Parathyroid adenoma (tissue), 2 donors: ENCODE results near the gene OTOR.

Experiments
- H2AFZ ChIP-seq: fragments of 300-600 bp; sonication (generic); one replicate; pipeline ENCODE4 v1.7.0; 2017; ENCODE audit warnings: antibody characterized with exemption, mild to moderate bottlenecking
- H3K27ac ChIP-seq: fragments of 300-600 bp; sonication (generic); one replicate; pipeline ENCODE4 v1.7.0; 2017
- H3K27me3 ChIP-seq: fragments of 300-600 bp; sonication (generic); one replicate; pipeline ENCODE4 v1.7.0; 2017; ENCODE audit warnings: low read length; ENCODE audit not compliant: control insufficient read depth, insufficient read depth
- H3K36me3 ChIP-seq: fragments of 300-600 bp; sonication (generic); one replicate; pipeline ENCODE4 v1.7.0; 2017; ENCODE audit warnings: low read length; ENCODE audit not compliant: control insufficient read depth, insufficient read depth
- H3K4me1 ChIP-seq: fragments of 300-600 bp; sonication (generic); one replicate; pipeline ENCODE4 v1.7.0; 2017; ENCODE audit warnings: control low read depth
- H3K4me2 ChIP-seq: fragments of 300-600 bp; sonication (generic); one replicate; pipeline ENCODE4 v1.7.0; 2017; ENCODE audit warnings: low read length
- H3K4me3 ChIP-seq: fragments of 300-600 bp; sonication (generic); one replicate; pipeline ENCODE4 v1.7.0; 2017; ENCODE audit warnings: low read depth, low read length
- H3K79me2 ChIP-seq: fragments of 300-600 bp; sonication (generic); one replicate; pipeline ENCODE4 v1.7.0; 2017; ENCODE audit warnings: control low read depth
- H3K9ac ChIP-seq: fragments of 300-600 bp; sonication (generic); one replicate; pipeline ENCODE4 v1.7.0; 2017; ENCODE audit warnings: mild to moderate bottlenecking
- H3K9me3 ChIP-seq: fragments of 300-600 bp; sonication (generic); one replicate; pipeline ENCODE4 v1.7.0; 2017; ENCODE audit warnings: low read length; ENCODE audit not compliant: control insufficient read depth
- CTCF ChIP-seq: fragments of 300-600 bp; sonication (generic); IDR thresholded peaks from one replicate; pipeline ENCODE4 v1.7.0; 2017; ENCODE audit warnings: antibody characterized with exemption, mild to moderate bottlenecking
- donor health status: primary hyperparathyroidism.

Gene OTOR

DNA sequence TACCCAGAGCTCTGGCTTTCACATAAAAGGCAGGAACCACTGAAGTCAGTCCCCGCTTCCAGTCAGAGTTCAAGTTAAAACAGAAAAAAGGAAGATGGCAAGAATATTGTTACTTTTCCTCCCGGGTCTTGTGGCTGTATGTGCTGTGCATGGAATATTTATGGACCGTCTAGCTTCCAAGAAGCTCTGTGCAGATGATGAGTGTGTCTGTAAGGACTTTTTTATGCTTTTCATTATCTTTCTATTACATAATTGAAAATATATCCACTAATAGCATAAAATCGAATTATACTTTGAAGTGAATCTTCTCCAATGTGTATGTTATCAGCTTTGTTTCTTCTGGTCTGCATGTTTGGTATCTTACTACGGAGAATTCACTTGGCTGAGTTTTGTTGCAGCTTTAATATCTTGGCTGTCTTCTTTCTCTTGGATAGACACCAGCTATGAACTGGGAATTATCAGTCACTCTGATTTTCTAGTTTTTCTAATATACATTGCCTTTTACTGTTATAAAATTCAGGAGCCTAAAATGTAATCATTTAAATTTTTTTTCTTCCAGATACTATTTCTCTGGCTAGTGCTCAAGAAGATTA, at the start of gene OTOR:
Gene OTOR, plus strand, starts transcription at position 51 of the 593 bp plus-strand sequence. Its CDS starts 44 bp downstream, at position 95.
- Histone ChIP-seq H3K36me3 (no peaks in the 10 kb centered on the region), H3K27ac (no peak within 1 kb of the TSS), H3K27me3 (no peaks in the 10 kb centered on the region), H3K4me1 (no peaks in the 10 kb centered on the region), H3K4me3 (no peak within 1 kb of the TSS), H2AFZ (no peak within 1 kb of the TSS), H3K79me2 (no peaks in the 10 kb centered on the region), H3K9ac (no peak within 1 kb of the TSS), H3K4me2 (no peak within 1 kb of the TSS), H3K9me3 (no peaks in the 10 kb centered on the region)
- TF ChIP-seq CTCF: no peak

DNA sequence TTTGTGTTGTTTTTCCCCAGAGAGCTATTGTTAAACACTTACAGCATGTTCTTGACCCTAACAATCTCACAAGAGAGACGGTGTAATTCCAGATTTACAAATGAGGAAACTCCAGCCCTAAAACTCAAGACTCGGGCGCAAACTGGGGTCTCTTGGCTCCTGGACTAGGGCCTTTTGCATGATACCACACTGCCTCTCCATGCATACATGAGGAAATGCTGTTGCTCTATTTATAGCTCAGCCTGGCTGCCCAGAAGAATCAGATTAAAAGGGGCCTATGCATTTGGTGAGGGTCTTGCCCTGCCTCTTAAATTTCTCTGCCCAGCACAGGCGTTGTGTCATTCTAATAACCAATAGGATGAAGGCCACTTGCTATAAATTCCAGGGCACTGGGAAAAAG, 48.9 kb upstream of the OTOR start:
- Histone ChIP-seq H3K79me2 (no peaks in the 10 kb centered on the region), H2AFZ (no peak overlapping the region), H3K9me3 (no peaks in the 10 kb centered on the region), H3K27me3 (no peaks in the 10 kb centered on the region), H3K4me1 (no peaks in the 10 kb centered on the region), H3K27ac (no peak overlapping the region), H3K4me3 (no peak overlapping the region), H3K4me2 (no peak overlapping the region), H3K9ac (no peak overlapping the region), H3K36me3 (no peaks in the 10 kb centered on the region)
- TF ChIP-seq CTCF: no peak

GRCh38 chr20:16701296-16701695, 46.9 kb upstream of the OTOR start:
- Histone ChIP-seq H3K4me2 (no peak overlapping the region), H3K27ac (no peak overlapping the region), H3K4me3 (no peak overlapping the region), H3K79me2 (no peaks in the 10 kb centered on the region), H3K9ac (no peak overlapping the region), H3K27me3 (no peaks in the 10 kb centered on the region), H3K36me3 (no peaks in the 10 kb centered on the region), H3K4me1 (no peaks in the 10 kb centered on the region), H3K9me3 (no peaks in the 10 kb centered on the region), H2AFZ (no peak overlapping the region)
- TF ChIP-seq CTCF: no peak

DNA sequence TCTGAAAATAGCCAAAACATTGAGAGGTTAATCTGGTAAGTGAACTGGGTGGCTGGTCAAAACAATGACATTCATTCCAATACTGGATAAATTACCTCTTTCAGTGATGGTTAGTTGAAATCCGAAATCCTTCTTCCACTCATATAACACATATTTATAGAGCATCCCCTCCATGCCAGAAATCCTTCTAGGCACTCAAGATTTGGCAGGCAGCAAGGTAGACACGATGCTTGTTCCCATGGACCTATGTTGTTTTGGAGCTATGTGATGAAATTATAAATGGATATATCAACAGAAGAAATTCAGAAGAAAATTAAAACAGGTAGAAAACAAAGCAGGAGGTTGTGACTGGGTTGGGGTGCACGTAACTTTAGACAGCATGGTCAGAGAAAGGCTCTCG, 44.6 kb upstream of the OTOR start:
- no peak overlapping the region for H3K4me2 ChIP-seq
- TF ChIP-seq CTCF: no peak
- no peaks in the 10 kb centered on the region for H3K9me3 ChIP-seq
- H3K9ac ChIP-seq: no peak overlapping the region
- H3K27me3 ChIP-seq: no peaks in the 10 kb centered on the region
- H3K27ac ChIP-seq: no peak overlapping the region
- no peaks in the 10 kb centered on the region for H3K79me2 ChIP-seq
- no peaks in the 10 kb centered on the region for H3K4me1 ChIP-seq
- no peak overlapping the region for H2AFZ ChIP-seq
- no peak overlapping the region for H3K4me3 ChIP-seq
- no peaks in the 10 kb centered on the region for H3K36me3 ChIP-seq

GRCh38 chr20:16707674-16708073, 40.5 kb upstream of the OTOR start:
- H3K4me3 ChIP-seq: no peak overlapping the region
- H3K9ac ChIP-seq: no peak overlapping the region
- no peak overlapping the region for H3K27ac ChIP-seq
- no peak overlapping the region for H2AFZ ChIP-seq
- H3K9me3 ChIP-seq: no peaks in the 10 kb centered on the region
- no peaks in the 10 kb centered on the region for H3K27me3 ChIP-seq
- no peak overlapping the region for H3K4me2 ChIP-seq
- no peak for TF ChIP-seq CTCF
- no peaks in the 10 kb centered on the region for H3K36me3 ChIP-seq
- H3K79me2 ChIP-seq: no peaks in the 10 kb centered on the region
- H3K4me1 ChIP-seq: no peaks in the 10 kb centered on the region
